ENCODE measurements around the gene PINK1.

- TF ChIP-seq CTCF (IDR thresholded peaks at IDR 0.05; ENCODE audit: low read length) (no peak), EZH2 (IDR thresholded peaks at IDR 0.05; ENCODE audit: borderline replicate concordance, low read length) (no peak)
Observed at GRCh38 chr1:20593756-20594155, 39.5 kb upstream of the PINK1 start.

Measured in OCI-LY1 (cell line).